ENCODE measurements around the gene GSTT4. TPM values are rescaled to one million over a fixed set of nuclear protein-coding genes. Genes with fewer than 3 reads are reported as not detected.
"Not testable (repeated sequence)": the region's sequence is repeated elsewhere in the genome, so short reads cannot be mapped to it uniquely, and the experiment has no call there.

Gene GSTT4
- total and polyA plus RNA-seq, 8 donors, result not detected

- H3K27me3 ChIP-seq; H3K36me3 ChIP-seq; H3K27ac ChIP-seq; intact Hi-C loops (cut with DNase I; ENCODE audit: low total_unique reads); H3K4me3 ChIP-seq; H3K9me3 ChIP-seq: not testable (repeated sequence)
- 22 to 36% (median 23%) methylated on average over 11 to 12 of the region's 12 CpGs for WGBS, 5 donors
- peak; percentile 84 to 87 for DNase-seq
- H3K4me1 ChIP-seq, result peaks cover 0 to 12% (median 2%) of the 10 kb centered on the region in 4 donors
- TF ChIP-seq CTCF (IDR thresholded peaks at IDR 0.05) (peak in 5 of 7 experiments; percentile 66 to 93 (median 85)), POLR2AphosphoS5 (IDR thresholded peaks at IDR 0.05) (peak in 1 of 3 donors; percentile 40)
Observed at GRCh38 chr22:23956301-23956900, 48.9 kb downstream of the GSTT4 start.

- H3K27ac ChIP-seq; H3K4me3 ChIP-seq; H3K36me3 ChIP-seq; DNase-seq; H3K27me3 ChIP-seq; intact Hi-C loops (cut with DNase I; ENCODE audit: low total_unique reads); H3K9me3 ChIP-seq: not testable (repeated sequence)
- H3K4me1 ChIP-seq, result peaks cover 0 to 12% (median 2%) of the 10 kb centered on the region in 4 donors
- 57 to 82% (median 77%) methylated on average over 3 to 7 of the region's 8 CpGs for WGBS, 5 donors
Observed at GRCh38 chr22:23955886-23956285, 49.4 kb downstream of the GSTT4 start.

GRCh38 chr22:23954991-23955305, 50.3 kb downstream of the GSTT4 start:
- H3K27ac ChIP-seq; H3K36me3 ChIP-seq; H3K9me3 ChIP-seq; intact Hi-C loops (cut with DNase I; ENCODE audit: low total_unique reads); H3K4me3 ChIP-seq; H3K27me3 ChIP-seq; DNase-seq; H3K4me1 ChIP-seq: not testable (repeated sequence)
- WGBS, 5 donors, result 69 to 84% (median 77%) methylated on average over 3 to 6 of the region's 6 CpGs

GRCh38 chr22:23954193-23954990, 50.9 kb downstream of the GSTT4 start:
- H3K36me3 ChIP-seq; H3K4me1 ChIP-seq; intact Hi-C loops (cut with DNase I; ENCODE audit: low total_unique reads); H3K9me3 ChIP-seq; H3K27me3 ChIP-seq; H3K27ac ChIP-seq; H3K4me3 ChIP-seq; DNase-seq: not testable (repeated sequence)
- 63 to 82% (median 79%) methylated on average over 8 of the region's 8 CpGs for WGBS, 5 donors

- DNase-seq; H3K4me1 ChIP-seq; H3K36me3 ChIP-seq; H3K9me3 ChIP-seq; H3K27ac ChIP-seq; H3K27me3 ChIP-seq; intact Hi-C loops (cut with DNase I; ENCODE audit: low total_unique reads); H3K4me3 ChIP-seq: not testable (repeated sequence)
- WGBS, 5 donors, result 53 to 81% (median 69%) methylated on average over 4 of the region's 4 CpGs
Observed at GRCh38 chr22:23953485-23953884, 51.8 kb downstream of the GSTT4 start.

GRCh38 chr22:23952794-23953405, 52.4 kb downstream of the GSTT4 start:
- DNase-seq; H3K4me3 ChIP-seq; intact Hi-C loops (cut with DNase I; ENCODE audit: low total_unique reads): not testable (repeated sequence)

GRCh38 chr22:23951383-23951782, 53.9 kb downstream of the GSTT4 start:
- DNase-seq; H3K4me3 ChIP-seq; H3K27me3 ChIP-seq; intact Hi-C loops (cut with DNase I; ENCODE audit: low total_unique reads); H3K9me3 ChIP-seq; H3K4me1 ChIP-seq; H3K27ac ChIP-seq; H3K36me3 ChIP-seq: not testable (repeated sequence)
- 85 to 93% (median 88%) methylated on average over 2 of the region's 2 CpGs for WGBS, 5 donors

More at GRCh38 chr22:23952794-23953405, 52.4 kb downstream of the GSTT4 start:
- H3K27ac ChIP-seq, H3K27me3 ChIP-seq, H3K36me3 ChIP-seq, H3K9me3 ChIP-seq, H3K4me1 ChIP-seq: not testable (repeated sequence)
- WGBS, 5 donors, result 64 to 82% (median 74%) methylated on average over 10 to 11 of the region's 11 CpGs

- H3K27me3 ChIP-seq; H3K4me3 ChIP-seq; H3K9me3 ChIP-seq; H3K4me1 ChIP-seq; intact Hi-C loops (cut with DNase I; ENCODE audit: low total_unique reads); H3K27ac ChIP-seq; H3K36me3 ChIP-seq; DNase-seq: not testable (repeated sequence)
- 85 to 90% (median 88%) methylated on average over 15 to 18 of the region's 18 CpGs for WGBS, 5 donors
Observed at GRCh38 chr22:23949764-23950163, 55.5 kb downstream of the GSTT4 start.

Data from stomach (tissue), 9 donors.